DND-41 (cell line): ENCODE results near the gene SLC28A3.

Experiments used
- ATAC-seq: fragments of 200-7000 bp; cut with Tn5 transposase; 3 replicates; pipeline ENCODE4 v1.9.1; 2021; ENCODE audit warnings: low read depth; ENCODE audit not compliant: insufficient read depth
- DNase-seq: peaks from one replicate; pipeline ENCODE4 v3.0.0-alpha.2; 2020
- H2AFZ ChIP-seq: 2 replicates; pipeline ENCODE4 v1.6.0; 2012; ENCODE audit warnings: low read depth, low read length
- H3K27ac ChIP-seq: 2 replicates; pipeline ENCODE4 v1.5.1; 2012; ENCODE audit warnings: low read length, inconsistent platforms
- H3K27me3 ChIP-seq: fragments of 200-600 bp; sonication (generic); 2 replicates; pipeline ENCODE4 v1.6.0; 2012; ENCODE audit warnings: low read length, mild to moderate bottlenecking, inconsistent platforms; ENCODE audit not compliant: insufficient read depth, poor library complexity
- H3K36me3 ChIP-seq: 2 replicates; pipeline ENCODE4 v1.5.1; 2012; ENCODE audit warnings: low read length, inconsistent platforms; ENCODE audit not compliant: insufficient read depth
- H3K4me1 ChIP-seq: 2 replicates; pipeline ENCODE4 v1.5.1; 2012; ENCODE audit warnings: mild to moderate bottlenecking, low read length; ENCODE audit not compliant: insufficient read depth
- H3K4me2 ChIP-seq: 2 replicates; pipeline ENCODE4 v1.6.0; 2012; ENCODE audit warnings: mild to moderate bottlenecking, moderate library complexity, low read length, inconsistent platforms; ENCODE audit not compliant: insufficient read depth
- H3K4me3 ChIP-seq, 2 experiments: fragments of 200-600 bp in 1 of 2; shearing (Covaris generic) in 1 of 2; 2 replicates each; pipeline ENCODE4 v1.5.1; 2012 to 2016; ENCODE audit warnings: inconsistent platforms in 2 of 2, low read length in 2 of 2, mild to moderate bottlenecking in 2 of 2, low read depth in 1 of 2, moderate library complexity in 1 of 2
- H3K79me2 ChIP-seq: 2 replicates; pipeline ENCODE4 v1.6.0; 2012; ENCODE audit warnings: low read length, inconsistent platforms; ENCODE audit not compliant: insufficient read depth
- H3K9ac ChIP-seq: 2 replicates; pipeline ENCODE4 v1.6.0; 2012; ENCODE audit warnings: low read depth, mild to moderate bottlenecking, inconsistent platforms, low read length, moderate library complexity
- H3K9me3 ChIP-seq: 2 replicates; pipeline ENCODE4 v1.5.1; 2012; ENCODE audit warnings: low read length, moderate library complexity, mild to moderate bottlenecking, inconsistent platforms; ENCODE audit not compliant: insufficient read depth, severe bottlenecking
- H4K20me1 ChIP-seq: 2 replicates; pipeline ENCODE4 v1.6.0; 2012; ENCODE audit warnings: low read length; ENCODE audit not compliant: insufficient read depth
- EZH2 ChIP-seq: IDR thresholded peaks from 3 replicates; pipeline ENCODE4 v1.6.1; 2012; ENCODE audit warnings: borderline replicate concordance, low read depth, mild to moderate bottlenecking, moderate library complexity, low read length, inconsistent platforms; ENCODE audit not compliant: severe bottlenecking
- TF ChIP-seq, protein P1 (sequence below): IDR thresholded peaks from 2 replicates; pipeline ENCODE4 v1.5.1; 2012; ENCODE audit warnings: borderline replicate concordance, low read length, moderate library complexity, mild to moderate bottlenecking; ENCODE audit not compliant: poor library complexity, severe bottlenecking; ENCODE audit errors: extremely low read depth

SLC28A3 gene

DNA sequence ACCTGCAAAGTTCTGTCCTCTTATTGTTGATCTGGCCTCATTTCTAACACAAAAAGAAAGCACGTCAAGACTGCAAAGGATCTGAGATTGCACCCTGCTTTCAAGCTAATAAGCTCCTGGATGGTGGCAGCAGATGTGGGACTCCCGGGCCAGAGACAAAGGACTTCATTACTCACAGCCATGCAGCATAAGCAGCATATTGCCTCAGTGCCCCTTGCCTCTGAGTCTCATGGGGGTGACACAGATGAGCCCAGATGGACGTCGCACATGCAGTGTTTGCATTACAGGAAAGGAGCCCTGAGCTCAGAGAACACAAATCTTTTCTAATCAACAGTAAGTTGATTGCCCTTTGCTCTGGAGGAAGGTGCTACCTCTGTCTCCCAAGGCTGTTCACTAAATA, 105.0 kb downstream of the SLC28A3 start:
- H3K4me2 ChIP-seq = no peak overlapping the region
- H3K4me3 ChIP-seq = no peak overlapping the region
- no peaks in the 10 kb centered on the region for H3K9me3 ChIP-seq
- H3K79me2 ChIP-seq = no peaks in the 10 kb centered on the region
- H4K20me1 ChIP-seq = no peaks in the 10 kb centered on the region
- H3K36me3 ChIP-seq = no peaks in the 10 kb centered on the region
- peaks cover 9% of the 10 kb centered on the region for H3K27me3 ChIP-seq
- no peak overlapping the region for H3K27ac ChIP-seq
- no peak for DNase-seq
- ATAC-seq = no peak
- no peak overlapping the region for H2AFZ ChIP-seq
- no peak overlapping the region for H3K9ac ChIP-seq
- TF ChIP-seq, protein P1, sequence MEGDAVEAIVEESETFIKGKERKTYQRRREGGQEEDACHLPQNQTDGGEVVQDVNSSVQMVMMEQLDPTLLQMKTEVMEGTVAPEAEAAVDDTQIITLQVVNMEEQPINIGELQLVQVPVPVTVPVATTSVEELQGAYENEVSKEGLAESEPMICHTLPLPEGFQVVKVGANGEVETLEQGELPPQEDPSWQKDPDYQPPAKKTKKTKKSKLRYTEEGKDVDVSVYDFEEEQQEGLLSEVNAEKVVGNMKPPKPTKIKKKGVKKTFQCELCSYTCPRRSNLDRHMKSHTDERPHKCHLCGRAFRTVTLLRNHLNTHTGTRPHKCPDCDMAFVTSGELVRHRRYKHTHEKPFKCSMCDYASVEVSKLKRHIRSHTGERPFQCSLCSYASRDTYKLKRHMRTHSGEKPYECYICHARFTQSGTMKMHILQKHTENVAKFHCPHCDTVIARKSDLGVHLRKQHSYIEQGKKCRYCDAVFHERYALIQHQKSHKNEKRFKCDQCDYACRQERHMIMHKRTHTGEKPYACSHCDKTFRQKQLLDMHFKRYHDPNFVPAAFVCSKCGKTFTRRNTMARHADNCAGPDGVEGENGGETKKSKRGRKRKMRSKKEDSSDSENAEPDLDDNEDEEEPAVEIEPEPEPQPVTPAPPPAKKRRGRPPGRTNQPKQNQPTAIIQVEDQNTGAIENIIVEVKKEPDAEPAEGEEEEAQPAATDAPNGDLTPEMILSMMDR = no peak
- no peaks in the 10 kb centered on the region for H3K4me1 ChIP-seq

DNA sequence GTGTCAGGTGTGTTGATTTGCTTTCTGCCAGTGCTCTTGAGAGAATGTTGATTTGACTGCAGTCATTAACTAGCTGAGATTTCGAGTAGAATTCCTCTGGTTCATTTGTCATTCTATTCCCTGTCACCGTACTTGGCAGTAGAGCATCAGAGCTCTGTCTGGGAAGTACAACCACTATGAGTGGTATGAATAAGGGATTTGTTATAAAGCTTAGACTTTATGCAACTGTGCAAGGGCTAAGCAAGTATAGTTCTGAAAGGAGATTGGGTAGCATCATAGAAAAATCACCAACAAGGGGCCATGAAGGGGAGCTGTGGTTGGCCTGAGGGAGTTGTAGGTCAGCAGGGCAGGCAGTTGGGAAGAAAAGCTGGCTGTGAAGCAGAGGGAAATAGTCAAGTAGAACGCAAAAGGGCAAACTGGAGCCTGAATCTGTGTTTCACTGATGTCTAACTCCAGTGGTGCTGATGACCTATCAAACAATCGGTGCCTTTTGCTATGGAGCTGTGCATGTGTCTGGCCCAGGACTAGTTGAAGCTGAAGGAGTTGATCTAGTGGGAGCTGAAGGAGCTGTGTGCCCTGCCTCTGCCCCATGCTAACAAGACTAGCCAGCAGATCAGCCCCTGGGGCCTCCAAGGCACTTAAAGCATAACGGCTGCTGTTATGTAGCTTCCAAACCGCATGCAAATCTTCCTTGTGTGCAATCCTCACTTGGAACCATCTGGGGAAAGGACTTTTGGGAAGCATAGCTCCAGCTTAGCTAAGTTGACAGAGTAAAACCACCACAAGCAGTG, 110.0 kb downstream of the SLC28A3 start:
- H3K4me3 ChIP-seq = no peak overlapping the region
- ATAC-seq = no peak
- TF ChIP-seq, protein P1 = no peak
- TF ChIP-seq EZH2 = no peak

DNA sequence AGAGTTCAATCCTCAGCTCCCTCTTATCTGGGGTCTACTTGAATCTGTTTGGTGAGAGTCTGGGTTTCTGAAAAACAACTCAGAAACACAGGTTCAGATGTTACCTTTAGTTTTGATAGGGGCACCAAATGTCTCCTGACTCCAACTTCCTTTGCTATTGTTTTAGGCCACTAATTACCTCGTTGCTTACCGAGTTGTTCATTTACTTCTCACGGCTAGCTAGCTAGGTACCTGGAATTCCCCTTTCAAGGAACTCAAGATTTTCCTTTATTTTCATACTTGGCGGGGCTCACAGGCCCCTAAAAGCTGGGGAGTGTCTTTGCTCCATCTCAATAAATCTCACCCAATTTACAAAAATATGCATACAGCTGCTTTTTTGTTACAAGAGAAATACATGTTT, 111.4 kb downstream of the SLC28A3 start:
- TF ChIP-seq, protein P1 = no peak
- no peak for TF ChIP-seq EZH2
- no peaks in the 10 kb centered on the region for H3K36me3 ChIP-seq
- H3K4me3 ChIP-seq = no peak overlapping the region
- H3K4me2 ChIP-seq = no peak overlapping the region
- H3K9me3 ChIP-seq = no peaks in the 10 kb centered on the region
- DNase-seq (no peak), ATAC-seq (no peak)
- no peak overlapping the region for H2AFZ ChIP-seq
- no peak overlapping the region for H3K27ac ChIP-seq
- no peak overlapping the region for H3K9ac ChIP-seq
- H3K79me2 ChIP-seq = no peaks in the 10 kb centered on the region
- no peaks in the 10 kb centered on the region for H4K20me1 ChIP-seq
- no peaks in the 10 kb centered on the region for H3K4me1 ChIP-seq
- peaks cover 12% of the 10 kb centered on the region for H3K27me3 ChIP-seq

More for the DNA sequence above, 110.0 kb downstream of the SLC28A3 start:
- Histone ChIP-seq H2AFZ (no peak overlapping the region), H3K79me2 (no peaks in the 10 kb centered on the region), H3K27ac (no peak overlapping the region), H3K9me3 (no peaks in the 10 kb centered on the region), H3K4me1 (no peaks in the 10 kb centered on the region), H3K4me2 (no peak overlapping the region), H3K9ac (no peak overlapping the region), H3K36me3 (no peaks in the 10 kb centered on the region), H4K20me1 (no peaks in the 10 kb centered on the region), H3K27me3 (peaks cover 12% of the 10 kb centered on the region)
- no peak for DNase-seq
